HepG2 (cell line): ENCODE data around the gene ABTB2. TPM values are rescaled to one million over a fixed set of nuclear protein-coding genes. Genes with fewer than 3 reads are reported as not detected.

Source experiments
- ATAC-seq: fragments of 200-7000 bp; cut with Tn5 transposase; 3 replicates; pipeline ENCODE4 v1.9.1; 2020; ENCODE audit warnings: mild to moderate bottlenecking, moderate library complexity
- BruUV-seq: library from RNA; stranded (reverse); fragments of 400-500 nt; replicated peaks from 2 replicates; lab custom pipeline; 2021; lab: Mats Ljungman, UMichigan
- CTCF ChIA-PET: fragments of 300-600 bp; formaldehyde crosslinking; extraction: SDS; loops from one replicate; lab custom pipeline; 2021; ENCODE audit warnings: low total read pairs, inconsistent platforms, low intra/inter-chr PET ratio; lab: Yijun Ruan, JAX
- POLR2A ChIA-PET: fragments of 350-600 bp; sonication (Branson Sonifier 250); formaldehyde crosslinking; loops from one replicate; lab custom pipeline; 2020; ENCODE audit warnings: antibody characterized with exemption, inconsistent platforms; lab: Yijun Ruan, JAX
- DNase-seq: peaks from one replicate; pipeline ENCODE4 v3.0.0-alpha.2; 2015; ENCODE audit warnings: low spot score
- FAIRE-seq: peaks from 3 replicates; lab custom pipeline; 2011; peaks lifted over from hg19 to GRCh38; lab: Jason Lieb, UNC
- H2AFZ ChIP-seq: one replicate; pipeline ENCODE4 v1.6.1; 2011; ENCODE audit warnings: low read length, inconsistent platforms
- H3K27ac ChIP-seq: fragments of 300-600 bp; 3 replicates; pipeline ENCODE4 v1.8.0; 2011; ENCODE audit warnings: mixed run types, mild to moderate bottlenecking, mixed read lengths, low read length, inconsistent platforms; ENCODE audit not compliant: insufficient read depth; ENCODE audit errors: extremely low read length
- H3K27me3 ChIP-seq, 2 experiments: fragments of 200-600 bp in 1 of 2; 2 replicates in 1 of 2; 3 replicates in 1 of 2; pipeline versions ENCODE4 v1.6.0 to v1.8.0; 2011; ENCODE audit warnings: low read length in 2 of 2, mild to moderate bottlenecking in 2 of 2, moderate library complexity in 2 of 2, inconsistent platforms in 1 of 2; ENCODE audit not compliant: insufficient read depth in 2 of 2, control insufficient read depth in 1 of 2
- H3K36me3 ChIP-seq, 2 experiments: fragments of 200-600 bp in 1 of 2; replicated peaks in 1 of 2; 2 replicates in 1 of 2; 3 replicates in 1 of 2; pipeline versions ENCODE4 v1.5.1 to v1.8.0; 2011; ENCODE audit warnings: low read length in 2 of 2, inconsistent platforms in 1 of 2; ENCODE audit not compliant: insufficient read depth in 2 of 2, control insufficient read depth in 1 of 2
- H3K4me1 ChIP-seq: 2 replicates; pipeline ENCODE4 v1.5.1; 2012; ENCODE audit warnings: low read length, inconsistent platforms; ENCODE audit not compliant: insufficient read depth
- H3K4me2 ChIP-seq: 2 replicates; pipeline ENCODE4 v1.6.0; 2011; ENCODE audit warnings: low read depth, low read length, inconsistent platforms
- H3K4me3 ChIP-seq, 3 experiments: fragments of 200-600 bp in 1 of 3; sonication (generic), shearing (Covaris generic) in 1 of 3; replicated peaks in 1 of 3; 2 replicates each; pipeline ENCODE4 v1.5.1; 2011 to 2016; ENCODE audit warnings: low read length in 3 of 3, inconsistent platforms in 2 of 3, low read depth in 2 of 3, mild to moderate bottlenecking in 2 of 3, control low read depth in 1 of 3, mixed read lengths in 1 of 3; ENCODE audit not compliant: insufficient read depth in 1 of 3
- H3K79me2 ChIP-seq: one replicate; pipeline ENCODE4 v1.6.1; 2011; ENCODE audit warnings: low read length, inconsistent platforms; ENCODE audit not compliant: insufficient read depth
- H3K9ac ChIP-seq: 2 replicates; pipeline ENCODE4 v1.6.0; 2011; ENCODE audit warnings: mild to moderate bottlenecking, low read depth, low read length, inconsistent platforms; ENCODE audit not compliant: insufficient read depth
- H3K9me3 ChIP-seq: 2 replicates; pipeline ENCODE4 v1.5.1; 2012; ENCODE audit warnings: mild to moderate bottlenecking, low read length
- H4K20me1 ChIP-seq: 2 replicates; pipeline ENCODE4 v1.6.0; 2011; ENCODE audit warnings: inconsistent platforms, mild to moderate bottlenecking, low read length, moderate library complexity; ENCODE audit not compliant: insufficient read depth
- AGO2 ChIP-seq: fragments of 200-400 bp; formaldehyde crosslinking; optimal IDR thresholded peaks from 2 replicates; pipeline ENCODE3; 2017; ENCODE audit warnings: mild to moderate bottlenecking, low read depth, low read length, moderate library complexity
- ELF1 ChIP-seq: sonication (generic); formaldehyde crosslinking; IDR thresholded peaks from 2 replicates; pipeline ENCODE4 v1.4.0; 2020; ENCODE audit warnings: missing genetic modification reagents
- FOSL2 ChIP-seq: sonication (generic); formaldehyde crosslinking; IDR thresholded peaks from 2 replicates; pipeline ENCODE4 v1.4.0; 2020; ENCODE audit warnings: missing genetic modification reagents
- JDP2 ChIP-seq: sonication (generic); formaldehyde crosslinking; IDR thresholded peaks from 2 replicates; pipeline ENCODE4 v1.8.1; 2022; ENCODE audit warnings: missing genetic modification reagents, borderline replicate concordance
- NCOR1 ChIP-seq: fragments of 200-600 bp; sonication (generic); IDR thresholded peaks from 2 replicates; pipeline ENCODE4 v1.7.0; 2017; ENCODE audit warnings: antibody characterized with exemption, low read length, borderline replicate concordance
- POGZ ChIP-seq: sonication (generic); formaldehyde crosslinking; IDR thresholded peaks from 2 replicates; pipeline ENCODE4 v1.4.0; 2020; ENCODE audit warnings: mild to moderate bottlenecking, missing genetic modification reagents
- RAD21 ChIP-seq: fragments of 450-650 bp; formaldehyde crosslinking; IDR thresholded peaks from 2 replicates; pipeline ENCODE4 v1.5.0; 2020; ENCODE audit warnings: mild to moderate bottlenecking
- RBM22 ChIP-seq: fragments of 200-400 bp; formaldehyde crosslinking; optimal IDR thresholded peaks from 2 replicates; pipeline ENCODE3; 2017; ENCODE audit warnings: mild to moderate bottlenecking, low read length, moderate library complexity
- SMAD3 ChIP-seq: sonication (generic); formaldehyde crosslinking; IDR thresholded peaks from 2 replicates; pipeline ENCODE4 v1.4.0; 2020; ENCODE audit warnings: missing genetic modification reagents
- THAP8 ChIP-seq: sonication (generic); formaldehyde crosslinking; IDR thresholded peaks from 2 replicates; pipeline ENCODE4 v1.5.1; 2020; ENCODE audit warnings: missing genetic modification reagents, mild to moderate bottlenecking, borderline replicate concordance
- ZFP41 ChIP-seq: sonication (generic); formaldehyde crosslinking; IDR thresholded peaks from 2 replicates; pipeline ENCODE4 v1.4.0; 2020; ENCODE audit warnings: mild to moderate bottlenecking, missing genetic modification reagents, borderline replicate concordance
- ZMAT5 ChIP-seq: sonication (generic); formaldehyde crosslinking; IDR thresholded peaks from 2 replicates; pipeline ENCODE4 v1.5.0; 2020; ENCODE audit warnings: mild to moderate bottlenecking, low read depth, missing genetic modification reagents, borderline replicate concordance
- ZNF3 ChIP-seq: IDR thresholded peaks from 2 replicates; pipeline ENCODE4 v1.7.0; 2017; ENCODE audit warnings: inconsistent platforms
- ZNF629 ChIP-seq: sonication (generic); formaldehyde crosslinking; conservative IDR thresholded peaks from 2 replicates; pipeline ENCODE4 v1.5.0; 2020; ENCODE audit warnings: missing genetic modification reagents
- ZNF740 ChIP-seq: sonication (generic); formaldehyde crosslinking; IDR thresholded peaks from 2 replicates; pipeline ENCODE4 v1.4.0; 2020; ENCODE audit warnings: missing genetic modification reagents
- ZNF782 ChIP-seq: sonication (generic); formaldehyde crosslinking; IDR thresholded peaks from 2 replicates; pipeline ENCODE4 v1.4.0; 2020; ENCODE audit warnings: missing genetic modification reagents, mild to moderate bottlenecking, borderline replicate concordance
- ZSCAN12 ChIP-seq: sonication (generic); formaldehyde crosslinking; IDR thresholded peaks from 2 replicates; pipeline ENCODE4 v1.9.0; 2021; ENCODE audit warnings: mild to moderate bottlenecking, missing genetic modification reagents
- WGBS: methylation state at CpG from one replicate; pipeline ENCODE4 v1.1.6; 2017; ENCODE audit warnings: low lambda C conversion rate; 5-methylcytosine and 5-hydroxymethylcytosine counted together
- in situ Hi-C: cut with HindIII; loops from 2 replicates; pipeline ENCODE4 v1.10.0; 2017; ENCODE audit warnings: low pct_unique_long_range_greater_than_20kb; ENCODE audit not compliant: extremely low pct_ligation_motif_present
- intact Hi-C: fragments of 100-400 bp; cut with micrococcal nuclease; formaldehyde crosslinking; loops from one replicate; pipeline ENCODE4 v1.10.0; 2022; ENCODE audit not compliant: unreplicated experiment
- polyA plus RNA-seq, 8 experiments: library from polyadenylated mRNA; depleted of rRNA in 3 of 8; stranded (reverse) in 7 of 8; unstranded in 1 of 8; fragments of >200 nt; fragmentation: Illumina TruSeq in 4 of 8; extraction: Trizol in 4 of 8; gene quantifications; 2 replicates each; pipeline versions ENCODE4 v1.2.1 to v1.2.3, GENCODE V29; 2011 to 2016; ENCODE audit warnings: low read depth in 4 of 8, missing spikeins in 1 of 8, mixed read lengths in 1 of 8; ENCODE audit not compliant: insufficient read depth in 1 of 8
- total RNA-seq, 5 experiments: library from RNA; depleted of rRNA; stranded (reverse); fragments of >200 nt; fragmentation: Illumina TruSeq; extraction: Trizol; gene quantifications; 2 replicates each; pipeline ENCODE4 v1.2.3, GENCODE V29; 2016; ENCODE audit warnings: low read depth in 1 of 5

The ABTB2 gene
- total and polyA plus RNA-seq, 2 of the 13 experiments (the other 11 are each of a cell fraction or from before 2014, with no cell fraction given): 5.1 to 15.4 TPM

GRCh38 chr11:34150494-34151151 is 207.2 kb downstream of the ABTB2 start:
- peaks cover 32 to 64% of the 10 kb centered on the region in 2 experiments for H3K36me3 ChIP-seq
- CTCF ChIA-PET: interaction anchor here (3.3 kb wide), 1 partner anchor 209 kb away, joined by 21 read pairs; no protein-coding TSS in a partner anchor

DNA sequence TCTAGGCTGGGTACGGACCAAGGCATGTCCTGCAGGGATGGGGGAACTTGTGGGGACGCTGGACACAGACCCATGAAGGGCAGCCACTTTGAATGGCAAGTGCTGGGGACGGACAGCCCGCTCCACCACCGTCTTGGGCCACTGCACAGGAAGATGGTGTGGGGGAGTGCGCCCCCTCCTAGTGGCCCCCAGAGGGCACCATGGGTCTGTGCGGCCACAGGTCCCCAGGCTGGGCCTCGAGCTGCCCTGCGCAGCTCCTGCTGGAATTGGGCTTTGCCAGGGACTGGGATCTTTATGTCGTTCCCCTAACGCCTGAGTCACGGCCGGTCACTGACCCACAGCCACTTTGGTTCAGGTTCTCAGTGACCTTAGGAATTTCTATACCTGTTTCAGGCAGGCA is 208.0 kb downstream of the ABTB2 start:
- ChIA-PET POLR2A (interaction anchor here (1.0 kb wide), 1 partner anchor 208 kb away, joined by 4 read pairs; the partner anchor contains the start of gene ABTB2), CTCF (interaction anchor here (3.3 kb wide), 1 partner anchor 209 kb away, joined by 21 read pairs; no protein-coding TSS in a partner anchor)
- no peak for DNase-seq
- no peak overlapping the region for H2AFZ ChIP-seq
- H3K4me2 ChIP-seq: no peak overlapping the region
- no peaks in the 10 kb centered on the region for H3K4me1 ChIP-seq
- peak; percentile 69 for ATAC-seq
- H3K36me3 ChIP-seq: peaks cover 34 to 72% of the 10 kb centered on the region in 2 experiments
- H3K9ac ChIP-seq: no peak overlapping the region
- no peaks in the 10 kb centered on the region for H3K9me3 ChIP-seq
- 92% methylated on average over 7 of the region's 13 CpGs for WGBS
- no peaks in the 10 kb centered on the region for H3K27me3 ChIP-seq
- BruUV-seq: no TSS peak
- intact Hi-C loops: no loop called here
- no peaks in the 10 kb centered on the region for H4K20me1 ChIP-seq
- no peak overlapping the region for H3K27ac ChIP-seq
- H3K4me3 ChIP-seq: no peak overlapping the region
- in situ Hi-C loops: loop anchor here (25.0 kb wide), 1 partner anchor 763 kb away; the partner anchor contains the start of genes APIP and PDHX
- no peak for FAIRE-seq
- no peaks in the 10 kb centered on the region for H3K79me2 ChIP-seq
- TF ChIP-seq SMAD3 (CRISPR knock-in tag) (no peak), RAD21 (CRISPR knock-in tag) (peak; percentile 64; the same call in 1 of the 2 replicates), JDP2 (CRISPR knock-in tag) (no peak), NCOR1 (no peak), ZNF3 (CRISPR knock-in tag) (no peak), ZFP41 (CRISPR knock-in tag) (no peak), AGO2 (peak; percentile 67), ZSCAN12 (CRISPR knock-in tag) (no peak), ZNF629 (CRISPR knock-in tag) (no peak), FOSL2 (CRISPR knock-in tag) (no peak), ZMAT5 (CRISPR knock-in tag) (no peak), ZNF782 (no peak), ZNF740 (CRISPR knock-in tag) (0 out of 2 replicates have a peak, but pooled peaks have one; percentile 29), ELF1 (CRISPR knock-in tag) (no peak), THAP8 (CRISPR knock-in tag) (no peak)

More at GRCh38 chr11:34150494-34151151, 207.2 kb downstream of the ABTB2 start:
- Histone ChIP-seq H3K9ac (no peak overlapping the region), H2AFZ (no peak overlapping the region), H3K4me1 (no peaks in the 10 kb centered on the region), H3K27me3 (no peaks in the 10 kb centered on the region), H3K4me2 (no peak overlapping the region), H3K9me3 (no peaks in the 10 kb centered on the region), H3K79me2 (no peaks in the 10 kb centered on the region), H3K27ac (no peak overlapping the region), H4K20me1 (no peaks in the 10 kb centered on the region), H3K4me3 (no peak overlapping the region)
- POLR2A ChIA-PET: interaction anchor here (1.0 kb wide), 1 partner anchor 208 kb away, joined by 4 read pairs; the partner anchor contains the start of gene ABTB2
- FAIRE-seq: no peak
- DNase-seq: no peak
- 94% methylated on average over 6 of the region's 6 CpGs for WGBS
- TF ChIP-seq RBM22: peak; percentile 38
- no peak for TF ChIP-seq POGZ
- no TSS peak for BruUV-seq
- intact Hi-C loops: no loop called here
- in situ Hi-C loops: loop anchor here (25.0 kb wide), 1 partner anchor 762 kb away; the partner anchor contains the start of genes APIP and PDHX
- ATAC-seq: no peak
